Activated naive CD4-positive, alpha-beta T cell (primary cell): ENCODE measurements around the gene RPN2.

Experiments used
- DNase-seq, 4 experiments: peaks; one replicate each; lab custom pipeline; 2025; lab: John Stamatoyannopoulos, UW

The RPN2 gene

DNA sequence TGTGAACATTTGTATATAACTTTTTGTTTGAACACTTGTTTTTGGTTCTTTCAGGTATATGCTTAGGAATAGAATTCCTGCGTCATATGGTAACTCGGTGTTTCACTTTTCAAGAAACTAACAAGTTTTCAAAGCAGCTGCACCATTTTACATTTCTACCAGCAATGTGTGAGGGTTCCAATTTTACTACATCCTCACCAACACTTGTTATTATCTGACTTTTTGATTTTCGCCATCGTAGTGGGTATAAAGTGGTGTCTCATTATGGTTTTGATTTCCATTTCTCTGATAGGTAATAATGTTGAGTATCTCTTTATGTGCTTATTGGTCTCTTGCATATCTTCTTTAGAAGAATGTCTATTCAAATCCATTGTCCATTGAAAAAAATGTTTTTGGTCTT, 39.8 kb downstream of the RPN2 start:
- DNase-seq = no peak

DNA sequence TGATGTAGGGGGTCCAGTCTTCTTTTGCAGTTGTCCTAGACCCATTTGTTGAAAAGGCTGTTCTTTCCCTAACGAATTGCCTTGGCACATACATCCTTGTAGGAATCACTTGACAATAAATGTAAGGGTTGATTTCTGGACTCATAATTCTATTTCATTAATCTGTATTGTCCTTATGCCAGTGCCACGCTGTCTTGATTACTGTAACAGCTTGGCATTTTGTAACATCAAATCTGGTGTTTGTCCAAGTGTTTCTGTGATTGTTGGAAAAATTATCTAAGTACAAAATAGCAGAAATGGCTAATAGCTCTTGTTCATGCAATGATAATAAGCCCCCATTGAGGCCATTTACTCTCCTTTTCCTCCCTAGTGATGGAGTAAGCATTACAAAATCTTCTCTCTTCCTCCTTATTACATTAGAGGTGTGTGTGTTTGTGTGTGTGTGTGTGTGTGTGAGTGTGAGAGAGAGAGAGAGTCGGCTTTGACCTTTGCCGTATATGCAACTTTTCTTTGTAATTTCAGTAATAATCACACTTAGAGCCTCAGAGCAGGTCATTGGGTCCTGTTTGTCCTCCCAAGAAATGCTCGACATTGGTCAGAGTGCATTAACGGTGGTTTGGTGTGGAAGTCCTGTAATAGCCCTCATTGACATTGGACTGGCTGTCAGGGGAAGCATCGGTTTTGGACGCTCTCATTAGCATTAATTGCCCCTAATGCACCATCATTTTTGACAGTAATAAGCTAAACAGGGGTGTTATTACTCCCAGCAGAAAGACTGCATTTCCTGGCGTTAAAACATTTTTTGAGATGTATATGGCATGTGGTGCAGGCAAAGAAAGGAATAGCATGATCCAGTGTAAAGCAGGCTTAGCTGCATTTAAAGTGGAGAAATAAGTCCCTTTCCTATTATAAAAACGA, 40.9 kb downstream of the RPN2 start:
- no peak for DNase-seq

- DNase-seq = no peak
These were observed 41.6 kb downstream of the RPN2 start for GRCh38 chr20:37220731-37221130.

- no peak for DNase-seq
These were observed 43.0 kb downstream of the RPN2 start for GRCh38 chr20:37222086-37222485.

- no peak for DNase-seq
These were observed 43.9 kb downstream of the RPN2 start for GRCh38 chr20:37223053-37223452.

GRCh38 chr20:37225146-37225545, 46.0 kb downstream of the RPN2 start:
- DNase-seq = no peak

GRCh38 chr20:37226889-37227288, 47.8 kb downstream of the RPN2 start:
- no peak for DNase-seq

GRCh38 chr20:37228082-37228481, 49.0 kb downstream of the RPN2 start:
- DNase-seq = no peak

- no peak for DNase-seq
These were observed 49.5 kb downstream of the RPN2 start for GRCh38 chr20:37228656-37229055.

- DNase-seq = no peak
These were observed 50.2 kb downstream of the RPN2 start for GRCh38 chr20:37229357-37229756.

DNA sequence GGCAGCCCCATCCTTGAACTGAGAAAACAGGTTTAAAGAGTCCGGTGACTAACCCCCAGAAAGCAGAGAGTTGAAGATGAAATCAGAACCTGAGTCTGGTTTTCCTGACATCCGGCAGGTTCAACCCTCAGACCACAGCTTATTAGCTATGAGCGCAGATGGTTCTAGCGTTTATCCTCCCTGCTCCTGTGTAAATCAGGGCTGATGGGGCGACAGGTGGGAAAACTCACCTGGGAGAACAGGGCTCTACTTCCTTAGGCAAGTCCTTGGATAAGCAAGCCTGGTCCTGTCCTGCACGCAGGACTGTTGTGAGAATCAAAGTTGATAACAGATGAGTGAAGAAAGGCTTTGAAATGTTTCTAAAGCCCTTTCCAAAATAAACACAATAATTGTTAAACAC, 51.1 kb downstream of the RPN2 start:
- no peak for DNase-seq

DNA sequence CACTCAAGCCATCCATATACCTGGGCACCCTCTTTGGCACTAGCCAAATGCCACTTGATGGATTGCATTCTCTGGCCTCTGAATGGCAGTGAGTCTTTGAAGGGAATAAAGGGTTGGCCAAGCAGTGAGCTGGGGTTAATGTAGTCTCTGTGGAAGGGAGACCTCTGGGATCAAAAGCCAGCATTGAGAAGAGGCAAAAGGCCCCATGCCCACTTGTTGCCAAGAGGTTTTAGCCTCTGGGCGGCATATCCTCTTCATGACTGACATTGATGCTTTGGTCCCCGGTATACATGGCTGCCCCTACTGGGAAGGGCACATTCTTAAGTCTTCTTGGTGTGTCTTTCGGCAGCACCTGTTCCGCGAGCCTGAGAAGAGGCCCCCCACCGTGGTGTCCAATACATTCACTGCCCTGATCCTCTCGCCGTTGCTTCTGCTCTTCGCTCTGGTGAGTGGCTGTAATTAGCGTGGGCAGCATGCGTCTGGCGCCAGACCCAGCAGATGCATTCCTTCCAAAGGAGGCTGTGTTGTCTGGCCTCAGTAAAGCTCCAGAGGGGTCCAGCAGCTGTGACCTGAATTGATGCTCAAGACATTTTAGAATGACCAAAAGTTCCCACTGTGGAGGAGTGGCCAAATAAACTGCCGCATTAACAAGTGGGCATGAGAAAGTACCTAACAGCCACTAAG, 53.0 kb downstream of the RPN2 start:
- no peak for DNase-seq

GRCh38 chr20:37233548-37234253, 54.6 kb downstream of the RPN2 start:
- DNase-seq = no peak

DNA sequence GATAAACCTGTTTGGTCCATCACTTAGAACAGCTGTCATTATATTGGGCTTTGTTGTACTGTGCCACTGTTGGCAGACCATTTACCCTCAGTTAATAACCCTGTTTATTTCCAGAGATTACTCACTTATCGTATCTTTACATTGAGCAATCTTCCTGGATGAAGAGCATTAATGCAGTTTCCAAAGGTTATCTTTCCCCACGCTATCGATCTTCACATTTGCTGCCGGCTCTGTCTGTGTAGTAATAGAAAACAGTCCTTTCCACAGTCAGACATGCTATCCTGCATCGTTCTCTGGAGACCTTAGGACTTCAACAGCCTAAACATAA, 55.1 kb downstream of the RPN2 start:
- no peak for DNase-seq

DNA sequence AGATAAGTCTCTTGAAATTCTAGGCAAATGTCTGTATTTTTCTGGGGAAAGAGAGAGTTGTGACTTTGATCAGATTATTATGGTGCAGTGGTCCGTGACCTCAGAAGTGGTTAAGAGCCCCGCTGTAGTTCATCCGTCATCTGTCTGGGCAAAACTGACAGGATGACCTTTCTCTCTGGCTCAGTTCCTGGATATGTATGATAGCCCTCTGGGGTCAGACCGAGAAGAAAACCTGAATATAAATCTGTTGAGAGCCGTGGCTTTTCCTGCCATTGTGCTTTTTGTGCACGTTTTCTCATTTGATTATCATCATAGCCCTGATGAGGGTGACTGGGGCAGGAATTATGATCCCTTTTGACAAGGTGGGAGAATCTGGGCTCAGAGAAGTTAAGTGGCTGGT, 55.9 kb downstream of the RPN2 start:
- DNase-seq = no peak

- DNase-seq = no peak
These were observed 57.3 kb downstream of the RPN2 start for GRCh38 chr20:37236462-37236861.

GRCh38 chr20:37237656-37238055, 58.5 kb downstream of the RPN2 start:
- DNase-seq = no peak

- no peak for DNase-seq
These were observed 59.3 kb downstream of the RPN2 start for GRCh38 chr20:37238426-37238825.

DNA sequence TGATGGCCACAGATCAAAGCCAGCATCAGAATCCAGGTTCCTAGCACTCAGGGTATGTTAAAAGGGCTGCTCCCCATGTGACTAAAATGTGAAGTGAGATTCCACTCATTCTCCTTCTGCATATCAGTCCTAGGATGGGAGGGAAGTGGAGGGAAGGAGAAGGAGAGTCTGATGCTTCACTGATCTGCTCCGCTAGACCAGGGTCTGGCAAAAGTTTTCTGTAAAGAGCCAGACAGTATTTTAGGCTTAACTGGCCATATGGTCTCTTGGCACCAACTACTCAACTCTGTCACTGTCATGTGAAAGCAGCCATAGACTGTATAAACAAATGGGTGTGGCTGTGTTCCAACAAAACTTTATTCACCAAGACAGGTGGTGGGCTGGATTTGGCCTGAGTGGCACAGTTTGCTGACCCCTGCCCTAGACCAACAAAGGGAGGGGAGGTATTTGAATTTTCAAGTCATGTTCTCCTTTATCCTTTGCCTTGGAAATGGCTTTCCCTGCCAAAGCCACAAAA, 59.9 kb downstream of the RPN2 start:
- no peak for DNase-seq

DNA sequence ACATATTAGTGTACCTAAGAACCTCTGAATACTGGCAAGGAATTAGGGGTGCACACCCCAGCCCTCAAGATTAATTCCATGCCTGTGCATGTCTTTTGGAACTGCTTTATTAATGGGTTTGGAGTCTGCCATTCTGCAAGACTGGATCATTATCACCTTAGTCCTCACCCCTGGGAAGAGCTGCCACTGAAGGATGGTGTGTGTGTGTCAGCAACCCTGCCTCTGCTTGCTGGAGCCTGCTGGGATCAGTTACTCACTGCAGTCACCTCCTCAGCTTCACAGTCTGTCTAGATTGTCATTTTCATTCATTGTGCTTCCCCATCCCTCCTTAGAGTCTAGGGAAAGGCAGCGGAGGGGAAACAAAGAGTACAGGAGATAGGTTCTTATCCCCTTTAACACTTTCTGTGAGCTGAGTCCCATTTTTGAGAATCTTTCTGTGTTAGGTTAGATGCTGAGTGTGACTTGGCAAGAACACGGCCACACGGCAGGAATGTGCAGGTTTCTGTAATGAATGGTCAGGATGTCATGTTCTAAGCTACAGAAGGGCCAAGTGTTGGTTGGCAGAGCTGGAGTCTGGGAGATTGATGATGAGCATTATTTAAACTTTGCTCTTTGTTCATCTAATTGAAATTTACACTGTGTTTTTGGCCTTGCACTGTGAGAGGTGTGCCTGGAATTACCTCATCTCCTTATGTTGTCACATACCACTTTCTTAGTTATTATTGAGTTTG, 61.4 kb downstream of the RPN2 start:
- DNase-seq = no peak

DNA sequence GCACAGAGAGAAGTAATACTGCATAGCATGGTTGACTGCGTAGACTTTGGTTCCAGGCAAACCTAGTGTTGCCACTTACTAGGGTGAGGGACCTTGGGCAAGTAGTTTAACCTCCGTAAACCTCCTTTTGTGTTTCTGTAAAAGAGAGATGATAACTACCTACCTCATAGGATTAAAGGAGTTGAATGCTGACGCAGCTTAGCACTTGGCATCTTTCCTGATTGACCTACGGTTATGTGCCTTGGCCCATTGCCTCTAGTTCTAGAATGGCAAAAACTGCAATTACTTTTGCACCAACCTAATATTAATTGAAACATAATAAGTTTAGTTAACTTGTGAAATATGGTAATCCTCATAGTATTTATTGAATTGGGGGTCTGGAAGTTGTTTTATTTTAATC, 63.4 kb downstream of the RPN2 start:
- no peak for DNase-seq
